Stimulated activated naive CD8-positive, alpha-beta T cell treated with anti-CD3 and anti-CD28 coated beads, Interleukin-15, Interleukin-2, amounts not matched to agents 100 U/mL and 50 U/mL, for 24 hours (primary cell): Measurements from ENCODE around the gene NR6A1.

Experiments used
- ATAC-seq: fragments of 150-1000 bp; cut with Tn5 transposase; one replicate; pipeline ENCODE4 v1.10.0; 2021
- DNase-seq: peaks from one replicate; pipeline ENCODE4 v3.0.0; 2021

The NR6A1 gene

DNA sequence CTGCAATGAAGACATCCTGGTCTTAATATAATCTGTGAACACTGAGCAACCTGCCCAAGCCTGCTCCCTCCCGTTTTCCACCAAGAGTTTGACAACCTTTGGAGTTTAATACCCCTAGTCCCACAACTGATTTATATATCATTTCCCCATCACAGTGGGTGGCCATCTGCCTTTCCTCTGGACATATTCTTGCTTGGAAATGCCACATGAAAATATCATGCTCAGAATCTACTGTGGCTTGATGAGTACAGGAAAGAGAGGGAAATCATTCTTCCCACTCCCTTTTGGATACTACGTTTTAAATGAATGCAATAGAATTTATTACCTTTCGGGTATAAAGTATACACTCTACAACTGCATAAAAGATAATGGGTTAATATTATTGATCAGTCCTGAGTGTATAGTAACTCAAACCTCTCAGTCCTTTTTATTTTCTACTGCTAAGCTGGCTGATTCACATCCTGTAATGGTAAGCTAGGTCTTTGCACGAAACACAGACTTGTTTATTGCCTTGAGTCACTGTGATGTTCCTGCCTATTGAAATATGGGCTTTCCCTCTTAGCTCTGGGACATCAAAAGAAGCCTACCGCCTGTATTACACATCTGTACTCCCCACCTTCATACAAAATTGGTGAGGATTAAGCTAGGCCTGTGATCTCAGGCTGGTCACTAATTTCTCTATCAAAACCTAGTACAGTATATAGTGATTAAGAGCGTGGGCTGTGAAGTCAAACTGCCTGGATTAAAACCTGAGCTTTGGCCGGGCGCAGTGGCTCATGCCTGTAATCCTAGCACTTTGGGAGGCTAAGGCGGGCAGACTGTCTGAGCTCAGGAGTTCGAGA lies 196.4 kb downstream of the NR6A1 start:
- peak; percentile 23 for ATAC-seq
- DNase-seq: no peak

DNA sequence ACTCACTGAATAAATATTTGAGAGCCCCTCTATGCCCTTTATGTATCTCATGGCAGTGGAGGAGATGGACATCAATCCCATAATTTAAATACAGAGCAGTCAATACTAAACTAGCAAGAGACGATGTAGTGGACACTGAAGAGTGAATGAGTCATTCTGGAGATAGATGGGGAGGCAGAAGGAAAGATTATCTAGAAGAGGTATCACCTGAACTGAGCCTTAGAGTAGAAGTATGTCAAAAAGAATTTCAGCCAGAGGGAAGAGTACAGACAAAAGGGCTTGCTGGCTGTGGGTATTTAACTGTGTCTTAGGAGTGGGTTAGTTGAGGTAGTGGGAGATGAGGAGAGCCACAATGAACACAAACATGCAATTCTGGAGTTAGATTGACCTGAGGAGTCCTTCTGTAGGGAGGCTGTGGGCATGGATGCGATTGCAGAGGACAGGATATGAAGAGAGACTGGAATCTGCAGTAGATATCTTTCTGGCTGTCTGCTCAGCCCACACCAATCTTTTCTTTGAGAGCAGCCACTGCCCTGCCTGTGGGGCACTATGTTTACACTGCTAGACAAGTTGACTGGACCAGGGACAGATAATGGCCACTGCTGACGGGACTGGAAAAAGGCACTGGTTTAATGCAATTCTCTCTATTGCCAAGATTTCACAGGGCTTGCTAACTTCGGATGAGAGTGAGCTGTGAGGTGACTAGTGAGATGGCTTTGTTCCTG lies 200.0 kb downstream of the NR6A1 start:
- ATAC-seq (no peak), DNase-seq (no peak)

DNA sequence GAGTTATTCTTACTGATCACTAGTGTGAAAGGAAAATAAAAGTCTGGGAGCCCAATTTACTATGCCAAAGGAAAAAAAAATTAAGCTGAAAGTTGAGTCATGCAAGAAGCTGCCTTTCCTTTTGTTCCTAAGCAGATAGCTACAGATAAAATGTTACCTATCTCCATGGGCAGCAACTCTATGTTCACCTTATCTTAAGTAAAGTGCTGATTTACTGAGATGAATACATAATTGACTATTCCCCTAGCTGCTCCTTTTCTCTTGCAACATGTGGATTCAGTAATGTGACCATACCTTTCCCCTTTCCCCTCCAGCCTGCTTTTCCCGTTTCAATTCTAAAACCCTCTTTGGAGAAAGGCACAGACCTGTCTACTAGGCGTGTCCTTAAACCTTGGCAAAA lies 201.2 kb downstream of the NR6A1 start:
- DNase-seq: no peak
- no peak for ATAC-seq

DNA sequence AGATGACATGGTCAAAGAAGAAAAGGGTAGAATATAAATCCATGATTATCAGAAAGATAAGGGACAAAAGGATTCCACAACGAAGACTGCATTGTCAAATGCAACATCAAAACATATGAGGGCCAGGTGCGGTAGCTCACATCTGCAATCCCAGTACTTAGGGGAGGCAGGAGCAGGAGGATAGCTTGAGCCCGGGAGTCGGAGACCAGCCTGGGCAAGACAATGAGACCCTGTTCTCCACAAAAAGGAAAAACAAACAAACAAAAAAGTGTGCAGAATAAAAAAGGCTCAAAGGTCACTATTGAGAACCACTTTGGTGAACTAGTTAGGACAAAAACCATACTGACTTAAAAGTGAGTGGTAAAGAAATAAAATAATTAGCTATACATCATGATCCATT lies 203.7 kb downstream of the NR6A1 start:
- ATAC-seq (no peak), DNase-seq (no peak)

DNA sequence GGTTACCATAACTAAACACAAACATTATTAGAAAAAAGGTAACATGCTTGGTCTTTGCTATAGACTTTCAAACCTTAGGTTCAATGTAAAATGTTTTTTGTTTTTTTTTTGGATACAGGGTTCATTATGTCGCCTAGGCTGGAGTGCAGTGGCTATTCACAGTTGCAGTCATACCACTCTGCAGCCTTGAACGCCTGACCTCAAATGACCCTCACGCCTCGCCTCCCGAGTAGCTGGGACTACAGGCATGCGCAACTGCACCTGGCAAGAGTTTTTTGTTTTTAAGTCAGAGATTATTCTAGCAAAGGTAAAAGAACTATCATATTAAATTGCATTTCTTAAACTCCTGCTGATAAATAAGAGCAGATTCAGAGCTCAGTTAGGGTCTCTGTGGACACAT lies 208.8 kb downstream of the NR6A1 start:
- no peak for DNase-seq
- no peak for ATAC-seq

DNA sequence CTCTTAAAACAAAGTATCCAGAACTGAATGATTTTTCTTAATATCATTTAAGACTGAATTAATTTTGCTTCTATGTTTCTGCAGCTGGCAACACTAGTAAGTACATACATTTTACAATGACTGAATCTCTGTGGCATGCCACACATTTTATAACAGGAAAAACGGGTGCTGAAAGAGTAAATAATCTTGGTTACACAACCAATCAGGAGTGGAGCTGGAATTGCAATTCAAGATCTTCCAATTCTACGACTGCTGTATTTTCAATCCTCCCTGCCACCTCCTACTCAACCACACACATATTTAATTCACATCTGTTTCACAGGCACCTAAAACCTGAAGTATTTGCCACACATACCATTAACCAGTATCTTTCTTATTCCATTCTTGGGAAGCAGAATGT lies 211.2 kb downstream of the NR6A1 start:
- no peak for DNase-seq
- ATAC-seq: no peak

DNA sequence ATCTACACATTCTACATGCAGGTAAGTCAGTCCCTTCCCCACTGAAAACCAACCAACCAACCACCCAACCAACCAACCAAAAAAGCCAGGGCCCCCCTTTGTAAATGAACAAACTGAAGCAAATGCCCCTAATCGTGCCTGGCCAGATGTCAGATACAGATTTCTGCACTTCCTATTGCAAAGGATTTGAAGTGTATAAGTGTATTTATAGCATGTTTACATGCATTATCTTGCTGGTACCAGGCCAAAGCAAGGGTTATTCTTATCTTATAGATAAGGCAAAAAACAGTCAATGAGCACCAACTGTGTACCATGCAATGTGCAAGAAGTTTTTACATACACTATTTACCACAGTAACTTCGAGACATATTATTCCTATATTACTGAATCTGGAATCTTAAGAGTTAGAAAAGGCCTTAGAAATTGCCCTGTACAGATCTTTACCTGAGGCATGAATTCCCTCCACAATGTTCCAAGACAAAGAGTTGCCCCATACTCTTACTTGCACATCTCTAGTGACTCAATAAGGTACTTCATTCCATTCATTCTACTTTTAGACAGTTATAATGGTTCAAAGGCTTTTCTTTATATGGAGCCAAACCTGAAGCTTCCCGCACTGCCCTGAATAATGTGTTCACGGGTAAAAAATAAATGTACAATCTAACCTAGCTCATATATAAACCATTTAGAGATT lies 212.2 kb downstream of the NR6A1 start:
- no peak for DNase-seq
- ATAC-seq: no peak

DNA sequence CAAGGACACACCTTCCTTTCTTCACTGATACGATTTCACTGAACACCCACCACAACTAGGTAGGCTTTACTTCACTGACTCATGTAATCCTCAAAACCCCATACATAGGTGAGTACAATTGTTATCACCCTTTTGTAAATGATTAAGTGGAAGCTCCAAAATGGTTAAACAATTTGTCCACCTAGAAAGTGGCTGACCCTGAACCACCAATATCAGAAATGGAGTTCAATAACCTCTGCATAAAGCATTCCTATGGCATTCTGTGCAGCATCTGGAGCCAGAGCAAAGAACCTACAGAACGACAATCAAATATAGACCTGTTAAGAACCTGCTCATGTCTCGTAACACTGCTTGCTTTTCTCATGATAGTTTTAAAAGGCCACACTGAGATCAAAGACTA lies 213.2 kb downstream of the NR6A1 start:
- ATAC-seq: no peak
- DNase-seq: no peak

DNA sequence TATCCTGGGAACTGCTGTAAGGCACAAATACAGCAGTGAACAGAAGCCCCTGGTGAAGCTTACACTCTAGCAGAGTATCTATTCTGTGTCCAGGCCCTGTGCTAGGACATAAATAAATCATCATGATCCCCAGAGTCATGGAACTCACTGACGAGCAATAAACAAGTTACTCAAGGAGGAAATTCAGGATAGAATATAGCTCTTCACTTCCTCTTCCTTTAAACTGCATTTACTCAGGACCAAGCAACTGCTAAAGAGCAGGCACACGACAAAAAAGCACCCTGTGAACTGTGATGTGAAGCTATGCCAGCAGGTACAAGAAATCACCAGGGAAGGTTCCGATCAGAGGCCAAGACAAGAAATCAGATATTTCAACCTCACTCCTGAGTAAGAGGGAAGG lies 216.1 kb downstream of the NR6A1 start:
- DNase-seq: no peak
- ATAC-seq: no peak

DNA sequence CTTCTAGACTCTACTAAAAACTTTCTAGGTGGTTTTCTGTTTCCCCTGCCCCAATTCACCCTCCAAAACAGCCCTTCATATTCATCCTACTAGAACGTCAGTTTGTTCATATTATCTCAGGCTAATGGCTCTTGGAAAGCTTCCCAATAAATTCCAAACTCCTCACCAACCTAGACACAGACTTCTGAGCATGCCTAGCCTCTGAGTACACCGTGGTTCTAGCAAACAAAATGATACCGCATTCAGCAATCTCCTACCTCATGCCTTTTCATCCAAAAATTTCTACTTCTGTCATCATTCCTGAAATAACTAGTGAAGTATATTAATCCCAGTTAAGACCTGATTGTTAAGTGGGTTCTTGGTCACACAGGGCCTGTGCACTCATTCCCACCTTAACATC lies 217.4 kb downstream of the NR6A1 start:
- DNase-seq (no peak), ATAC-seq (no peak)

DNA sequence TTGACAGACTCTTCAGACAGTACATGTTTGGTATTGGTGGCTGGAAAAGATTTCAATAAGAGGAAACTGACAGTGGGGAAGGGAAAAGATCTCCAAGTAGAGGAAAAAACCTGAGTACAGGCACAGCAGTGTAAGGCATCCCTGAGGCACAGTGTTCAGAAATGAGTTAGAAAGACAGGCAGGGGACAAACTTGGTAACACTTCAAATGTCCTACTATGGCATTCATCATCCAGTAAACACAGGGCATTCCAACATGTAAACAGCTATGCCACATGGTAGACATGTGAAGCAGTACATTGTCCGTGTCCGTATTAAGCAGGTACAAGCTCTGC lies 218.9 kb downstream of the NR6A1 start:
- no peak for DNase-seq

DNA sequence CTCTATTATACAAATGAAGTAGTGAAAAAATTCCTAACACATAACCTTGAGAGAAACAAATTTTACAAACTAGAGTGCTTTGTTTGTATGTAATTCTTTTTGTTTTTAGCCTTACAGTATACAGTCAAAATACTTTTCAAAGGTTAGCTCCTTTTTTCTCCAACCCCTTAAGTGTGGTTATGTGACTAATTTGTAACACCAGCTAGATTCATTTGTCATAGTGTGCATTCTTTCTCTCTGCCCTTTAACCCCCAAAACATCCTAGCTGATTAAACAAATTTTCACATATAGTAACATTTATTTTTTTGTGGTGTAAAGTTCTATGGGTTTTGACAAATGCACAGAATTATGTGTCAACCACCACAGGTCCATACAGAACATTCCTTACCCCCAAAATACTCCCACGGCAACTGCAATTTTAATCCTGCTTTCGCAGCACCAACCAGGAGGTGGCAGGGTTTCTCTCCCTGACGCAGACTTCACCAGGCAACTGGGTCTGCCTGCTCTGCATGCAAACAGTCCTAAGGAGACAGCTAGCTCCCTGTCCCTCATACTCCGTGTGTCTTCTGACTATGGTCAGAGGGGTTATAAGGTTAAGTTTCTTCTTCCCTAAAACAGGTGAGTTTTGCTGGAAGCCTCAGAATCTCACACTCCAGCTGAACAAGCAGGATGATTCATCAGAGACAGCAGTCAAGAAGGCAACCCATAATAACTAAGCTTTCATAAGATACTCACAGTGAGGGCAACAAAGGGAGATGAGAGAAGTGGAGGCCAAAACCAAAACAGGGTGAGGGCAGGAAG lies 219.4 kb downstream of the NR6A1 start:
- ATAC-seq: peak; percentile 80
- peak; percentile 31 for DNase-seq

More for the DNA sequence above, 218.9 kb downstream of the NR6A1 start:
- no peak for ATAC-seq

DNA sequence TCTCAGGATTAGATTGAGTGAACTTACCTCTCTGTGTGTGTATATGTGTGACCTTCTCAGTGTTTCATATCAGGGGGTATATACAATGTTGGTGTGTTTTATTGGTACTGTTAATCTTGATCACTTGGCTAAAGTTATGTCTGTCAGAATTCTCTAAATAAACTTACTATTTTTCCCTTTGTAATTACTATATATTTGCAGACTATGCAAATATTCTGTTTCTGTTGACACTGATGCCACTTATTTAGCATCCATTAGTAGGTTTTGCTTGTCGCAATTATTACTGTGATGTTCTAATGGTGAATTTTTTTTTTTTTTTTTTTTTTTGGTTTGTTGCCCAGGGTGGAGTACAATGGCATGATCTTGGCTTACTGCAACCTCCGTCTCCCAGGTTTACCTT lies 221.0 kb downstream of the NR6A1 start:
- ATAC-seq: no peak

DNA sequence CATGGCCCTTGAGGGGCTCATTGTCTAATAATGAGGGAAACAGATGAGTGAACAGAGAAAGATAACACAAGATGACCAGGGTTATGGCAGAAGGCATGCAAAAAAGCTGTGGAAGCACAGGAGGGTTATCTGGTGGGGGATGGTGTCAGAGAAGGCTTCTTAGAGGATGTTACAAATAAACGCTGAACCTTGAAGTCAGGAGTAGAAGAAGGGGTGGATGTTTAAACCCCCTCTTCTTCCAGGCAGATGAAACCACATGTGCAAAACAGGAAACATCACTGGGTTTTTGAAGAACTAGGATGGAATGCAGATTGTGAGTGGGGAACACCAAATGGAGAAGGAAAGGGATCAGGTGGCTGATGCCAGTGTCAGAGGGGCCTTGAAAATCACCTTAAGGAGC lies 222.1 kb downstream of the NR6A1 start:
- no peak for ATAC-seq
- DNase-seq: no peak

More for the DNA sequence above, 221.0 kb downstream of the NR6A1 start:
- DNase-seq: no peak

DNA sequence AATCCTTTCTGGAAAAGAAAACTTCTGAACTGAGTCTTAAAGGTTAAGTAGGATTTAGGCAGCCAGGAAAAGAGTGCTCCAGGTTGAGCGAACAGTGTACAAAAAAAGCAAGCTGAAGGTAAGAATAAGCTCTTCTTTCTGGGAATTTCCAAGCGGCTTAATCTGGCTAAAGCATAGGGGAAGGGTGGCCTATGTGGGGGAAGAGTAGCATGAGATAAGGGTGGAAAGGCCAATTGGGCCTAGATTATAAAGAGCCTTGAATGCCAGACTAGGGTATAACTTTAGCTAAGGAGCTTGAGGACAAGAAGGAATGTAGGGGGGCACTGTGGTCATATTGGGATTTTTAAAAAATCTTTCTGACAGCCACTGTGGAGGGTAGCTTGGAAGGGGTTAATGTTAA lies 226.6 kb downstream of the NR6A1 start:
- ATAC-seq (no peak), DNase-seq (no peak)

DNA sequence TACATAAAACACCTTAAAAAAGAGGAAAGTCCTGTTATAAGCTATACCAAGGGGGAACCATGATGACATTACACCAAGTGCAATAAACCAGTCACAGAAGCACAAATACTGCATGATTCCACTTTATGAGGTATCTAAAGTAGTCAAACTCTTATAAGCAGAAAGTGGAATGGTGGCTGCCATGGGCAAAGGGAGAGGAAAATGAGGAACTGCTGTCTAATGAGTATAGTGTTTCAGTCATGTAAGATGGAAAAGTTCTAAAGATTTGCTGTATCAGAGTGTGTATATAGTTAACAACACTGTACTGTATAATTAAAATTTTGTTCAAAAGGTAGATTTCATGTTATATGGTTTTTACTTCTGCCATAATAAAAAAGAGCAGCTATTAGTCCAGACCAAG lies 229.3 kb downstream of the NR6A1 start:
- DNase-seq (no peak), ATAC-seq (no peak)

DNA sequence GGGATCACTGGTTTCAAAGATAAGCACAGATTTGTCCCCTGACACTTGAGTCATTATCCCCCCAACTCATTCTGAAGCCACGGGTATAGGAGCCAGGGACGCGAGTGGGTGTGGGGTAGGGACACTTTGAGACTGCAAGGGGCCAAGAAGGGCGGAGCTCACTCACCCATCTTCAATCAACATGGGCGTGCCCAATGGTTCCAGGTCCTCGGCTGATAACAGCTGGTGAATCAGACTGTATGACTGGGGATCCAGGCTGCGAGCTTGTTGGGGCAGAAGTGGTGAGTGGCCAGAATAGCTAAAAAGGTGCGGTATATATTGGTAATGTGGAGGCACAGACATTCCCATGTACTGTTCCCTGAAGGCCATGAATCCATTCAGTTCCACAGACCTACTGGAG lies 233.2 kb downstream of the NR6A1 start:
- ATAC-seq (no peak), DNase-seq (no peak)

DNA sequence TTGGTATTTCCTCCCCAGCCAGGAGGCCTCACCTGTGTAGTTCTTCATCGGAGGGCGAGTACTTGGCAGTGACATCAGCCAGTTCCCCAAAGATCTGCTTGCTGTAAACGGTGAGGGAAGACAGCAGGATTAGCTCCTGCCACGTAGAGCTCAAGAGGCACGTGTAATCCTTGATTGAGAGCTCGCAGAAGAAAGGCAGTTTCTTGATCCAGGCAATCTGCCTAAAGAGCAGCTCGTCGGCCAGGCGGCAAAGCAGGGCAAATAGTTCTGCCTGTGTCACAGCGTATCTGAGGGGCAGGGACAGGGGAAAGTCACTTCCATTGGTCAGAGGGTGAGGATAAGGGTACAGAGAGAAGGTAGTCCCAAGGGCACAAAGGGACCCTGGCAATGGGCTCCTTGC lies 235.3 kb downstream of the NR6A1 start:
- no peak for ATAC-seq

DNA sequence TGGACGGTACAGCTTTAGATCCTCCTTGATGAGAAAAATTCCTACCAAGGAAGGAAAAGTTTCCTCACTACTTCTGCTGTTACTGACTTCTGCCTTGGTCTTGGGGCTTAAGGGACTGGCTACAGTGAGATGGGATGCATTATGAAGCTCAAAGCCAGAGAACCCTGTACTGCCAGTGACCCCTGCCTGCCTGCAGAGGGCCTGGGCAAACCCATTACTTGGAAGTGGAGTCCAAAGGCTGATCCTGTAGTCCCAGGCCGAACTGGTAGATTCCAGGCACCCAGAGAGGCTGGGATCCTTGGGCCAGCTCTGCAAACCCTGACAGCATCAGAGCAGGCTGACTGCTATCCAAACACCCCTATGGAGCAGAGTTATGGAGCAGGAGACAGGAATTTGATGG lies 238.2 kb downstream of the NR6A1 start:
- DNase-seq (no peak), ATAC-seq (no peak)

More for the DNA sequence above, 235.3 kb downstream of the NR6A1 start:
- no peak for DNase-seq

DNA sequence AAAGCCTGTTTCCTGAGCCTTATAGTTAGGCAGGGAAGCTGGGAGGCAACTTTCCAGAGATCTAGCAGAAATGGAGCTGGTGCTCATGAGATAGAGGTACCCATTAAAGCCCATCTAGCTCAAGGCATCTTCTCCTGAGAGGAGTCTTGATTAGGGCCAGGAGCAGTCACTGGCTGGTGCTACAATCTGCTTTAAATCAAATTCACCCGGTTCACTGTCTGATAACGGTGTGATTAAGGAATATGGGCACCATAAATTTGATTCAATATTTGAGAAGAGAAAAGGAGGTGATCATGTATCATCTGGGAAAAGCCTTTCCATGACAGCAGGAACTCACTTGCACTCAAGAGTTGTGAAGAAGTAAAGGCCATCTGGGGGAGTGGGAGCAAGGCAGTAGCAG lies 240.0 kb downstream of the NR6A1 start:
- ATAC-seq: no peak
- DNase-seq: no peak

DNA sequence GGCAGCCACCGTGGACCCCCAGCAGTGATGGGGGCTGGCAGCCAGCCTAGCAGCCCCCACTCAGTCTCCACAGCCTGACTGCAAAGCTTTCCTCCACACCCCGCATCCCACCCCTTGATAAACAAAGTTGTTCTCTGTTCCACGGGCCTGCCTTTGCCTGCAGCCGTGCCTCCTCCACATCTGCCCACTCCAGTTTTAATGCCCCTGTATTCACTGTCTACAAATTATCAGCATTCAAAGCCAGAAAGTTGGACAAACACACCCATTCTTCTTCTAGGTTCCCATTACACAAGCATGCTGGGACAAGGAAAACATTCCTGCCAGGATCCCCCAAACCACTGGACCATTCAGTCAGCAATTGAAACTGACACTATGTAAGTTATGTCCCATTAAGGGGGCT lies 240.9 kb downstream of the NR6A1 start:
- ATAC-seq (no peak), DNase-seq (no peak)

DNA sequence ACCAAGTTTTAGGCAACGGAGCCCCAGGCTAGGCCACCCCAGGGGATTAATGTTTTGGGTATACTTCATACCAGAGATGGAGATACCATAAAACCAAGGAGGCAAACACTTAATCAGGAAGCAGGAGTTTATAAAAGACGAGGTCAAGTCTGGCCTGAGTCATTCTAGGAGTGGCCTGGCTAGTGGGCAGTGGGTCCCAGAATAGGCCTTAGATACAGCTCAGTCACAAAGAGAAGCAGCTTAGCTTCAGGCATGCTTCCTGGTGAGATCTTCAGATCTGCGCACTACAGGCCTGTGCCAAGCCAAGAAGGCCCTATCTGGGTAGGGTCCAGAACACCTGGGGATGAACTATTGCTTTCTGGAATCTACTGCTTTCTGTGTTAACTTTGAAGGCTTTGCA lies 243.3 kb downstream of the NR6A1 start:
- DNase-seq: no peak
- ATAC-seq: no peak

DNA sequence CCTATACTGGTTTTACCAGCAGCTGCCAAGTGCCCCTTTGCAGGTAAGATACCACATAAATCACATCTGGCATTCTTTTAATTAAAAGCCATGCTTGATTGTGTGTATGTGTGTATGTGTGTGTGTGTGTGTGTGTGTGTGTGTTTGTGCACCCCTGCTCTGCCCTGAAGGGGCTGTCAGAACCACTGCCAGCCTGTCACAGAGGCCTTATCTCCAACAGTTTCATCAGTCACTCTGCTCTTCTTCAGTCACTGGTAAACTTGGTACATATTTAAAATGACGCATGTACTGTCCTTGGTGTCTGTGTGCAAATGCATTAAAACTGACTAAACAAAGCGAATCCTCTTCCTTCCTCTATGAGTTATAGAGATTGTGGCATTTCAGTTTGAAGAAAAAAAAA lies 244.9 kb downstream of the NR6A1 start:
- DNase-seq: no peak
- no peak for ATAC-seq
